Measurements from ENCODE around the gene PTPN4. TPM values are rescaled to one million over a fixed set of nuclear protein-coding genes. Genes with fewer than 3 reads are reported as not detected.
"Not testable (repeated sequence)": the region's sequence is repeated elsewhere in the genome, so short reads cannot be mapped to it uniquely, and the experiment has no call there.

Gene PTPN4
- total and polyA plus RNA-seq, 3 donors from 2014 or later: 19.7 to 80.5 (median 58.5) TPM

GRCh38 chr2:120018549-120018948 is 258.8 kb downstream of the PTPN4 start:
- DNase-seq: no peak
- intact Hi-C loops (cut with DNase I; ENCODE audit: low total_unique reads): no loop called here
- no peaks in the 10 kb centered on the region for H3K36me3 ChIP-seq (ENCODE audit: low read depth, missing control alignments)
- no peaks in the 10 kb centered on the region for H3K9me3 ChIP-seq
- no peak for TF ChIP-seq CTCF (IDR thresholded peaks at IDR 0.05)
- no peak for TF ChIP-seq POLR2A (IDR thresholded peaks at IDR 0.05)
- peaks cover 6% of the 10 kb centered on the region for H3K4me1 ChIP-seq
- no peak overlapping the region for H3K4me3 ChIP-seq
- no peaks in the 10 kb centered on the region for H3K27me3 ChIP-seq
- 93 to 94% methylated on average over 4 of the region's 4 CpGs for WGBS, 2 donors
- H3K27ac ChIP-seq: no peak overlapping the region

DNA sequence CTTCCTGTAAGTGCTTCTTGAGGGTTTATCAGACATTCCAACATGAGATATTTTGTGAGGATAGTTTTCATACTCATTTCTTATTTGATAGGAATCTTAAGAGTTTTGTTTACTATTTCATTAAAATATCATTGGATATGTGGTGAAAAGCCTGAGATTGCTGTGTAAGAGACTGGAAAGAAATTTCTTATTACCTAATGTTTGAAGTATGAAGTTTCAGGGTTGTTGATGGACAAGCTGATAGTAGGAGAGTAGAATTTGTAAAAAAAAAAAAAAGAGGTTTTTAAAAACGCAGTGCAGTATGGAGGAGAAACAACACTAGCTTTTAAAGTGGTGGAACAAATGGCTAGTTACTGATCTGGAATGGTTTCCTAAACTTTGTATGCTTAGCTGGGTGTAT is 260.8 kb downstream of the PTPN4 start:
- Histone ChIP-seq H3K27me3 (no peaks in the 10 kb centered on the region), H3K36me3 (ENCODE audit: low read depth, missing control alignments) (no peaks in the 10 kb centered on the region), H3K4me3 (no peak overlapping the region), H3K27ac (no peak overlapping the region), H3K4me1 (no peaks in the 10 kb centered on the region), H3K9me3 (no peaks in the 10 kb centered on the region)
- DNase-seq: no peak
- 80 to 95% methylated on average over 1 of the region's 1 CpG for WGBS, 2 donors
- TF ChIP-seq POLR2A (IDR thresholded peaks at IDR 0.05): no peak
- TF ChIP-seq CTCF (IDR thresholded peaks at IDR 0.05): no peak
- intact Hi-C loops (cut with DNase I; ENCODE audit: low total_unique reads): no loop called here

GRCh38 chr2:120022505-120022904 is 262.8 kb downstream of the PTPN4 start:
- H3K9me3 ChIP-seq; H3K27me3 ChIP-seq; H3K36me3 ChIP-seq (ENCODE audit: low read depth, missing control alignments); H3K4me1 ChIP-seq; H3K27ac ChIP-seq; H3K4me3 ChIP-seq; intact Hi-C loops (cut with DNase I; ENCODE audit: low total_unique reads); DNase-seq: not testable (repeated sequence)
- 94 to 96% methylated on average over 1 of the region's 1 CpG for WGBS, 2 donors

GRCh38 chr2:120026890-120027289 is 267.2 kb downstream of the PTPN4 start:
- TF ChIP-seq POLR2A (IDR thresholded peaks at IDR 0.05) (no peak), CTCF (IDR thresholded peaks at IDR 0.05) (no peak)
- Histone ChIP-seq H3K4me3 (no peak overlapping the region), H3K27ac (no peak overlapping the region), H3K4me1 (no peaks in the 10 kb centered on the region), H3K9me3 (no peaks in the 10 kb centered on the region), H3K36me3 (ENCODE audit: low read depth, missing control alignments) (no peaks in the 10 kb centered on the region), H3K27me3 (no peaks in the 10 kb centered on the region)
- no peak for DNase-seq
- 97 to 99% methylated on average over 2 of the region's 2 CpGs for WGBS, 2 donors
- intact Hi-C loops (cut with DNase I; ENCODE audit: low total_unique reads): no loop called here

DNA sequence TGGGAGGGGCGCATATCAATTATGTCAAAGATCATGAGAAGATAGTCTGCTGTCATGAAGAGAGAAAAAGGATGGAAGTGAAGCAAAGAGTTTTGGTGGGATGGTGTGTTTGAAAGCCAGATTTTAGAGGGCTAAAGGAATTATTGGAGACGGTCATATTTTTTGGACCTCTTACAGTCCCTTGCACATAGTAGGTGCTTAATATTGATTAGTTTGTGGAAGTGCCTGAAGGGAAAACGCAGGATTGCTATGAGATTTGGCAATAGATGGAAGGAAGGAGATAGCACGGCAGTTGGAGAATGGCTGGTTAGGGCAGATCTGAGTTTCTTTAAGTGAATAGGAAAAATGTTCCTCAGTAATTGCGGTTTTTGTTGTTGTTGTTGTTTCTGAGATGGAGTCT is 269.1 kb downstream of the PTPN4 start:
- H3K27me3 ChIP-seq: no peaks in the 10 kb centered on the region
- H3K27ac ChIP-seq: no peak overlapping the region
- 94 to 95% methylated on average over 5 of the region's 5 CpGs for WGBS, 2 donors

More for the DNA sequence above, 269.1 kb downstream of the PTPN4 start:
- Histone ChIP-seq H3K4me1 (no peaks in the 10 kb centered on the region), H3K9me3 (no peaks in the 10 kb centered on the region), H3K36me3 (ENCODE audit: low read depth, missing control alignments) (no peaks in the 10 kb centered on the region), H3K4me3 (no peak overlapping the region)
- TF ChIP-seq CTCF (IDR thresholded peaks at IDR 0.05): no peak
- no peak for TF ChIP-seq POLR2A (IDR thresholded peaks at IDR 0.05)
- DNase-seq: no peak
- intact Hi-C loops (cut with DNase I; ENCODE audit: low total_unique reads): no loop called here

Measured in testis (tissue), 3 donors.